GM19239 (cell line): Measurements from ENCODE around the gene RRM1.
"Not testable (repeated sequence)": the region's sequence is repeated elsewhere in the genome, so short reads cannot be mapped to it uniquely, and the experiment has no call there.

Experiments
- DNase-seq: peaks from one replicate; pipeline ENCODE4 v3.0.0; 2011; ENCODE audit warnings: low spot score; ENCODE audit not compliant: insufficient read length
- FAIRE-seq: peaks from 2 replicates; lab custom pipeline; 2011; peaks lifted over from hg19 to GRCh38; lab: Jason Lieb, UNC

The RRM1 gene

GRCh38 chr11:4094348-4095291 lies at the start of gene RRM1:
Gene RRM1, plus strand, starts transcription at chr11:4094799. Its CDS starts 214 bp downstream, at chr11:4095013.
- FAIRE-seq (peak; percentile 94), DNase-seq (peak; percentile 83)

GRCh38 chr11:4044976-4045646 lies 49.5 kb upstream of the RRM1 start:
- DNase-seq (no peak), FAIRE-seq (no peak)

GRCh38 chr11:4048340-4048739 lies 46.3 kb upstream of the RRM1 start:
- DNase-seq (no peak), FAIRE-seq (no peak)

GRCh38 chr11:4049006-4049405 lies 45.6 kb upstream of the RRM1 start:
- DNase-seq (no peak), FAIRE-seq (no peak)

GRCh38 chr11:4050138-4050537 lies 44.5 kb upstream of the RRM1 start:
- DNase-seq (no peak), FAIRE-seq (no peak)

GRCh38 chr11:4053200-4053599 lies 41.4 kb upstream of the RRM1 start:
- not testable (repeated sequence) for FAIRE-seq

GRCh38 chr11:4054643-4055042 lies 40.0 kb upstream of the RRM1 start:
- no peak for DNase-seq
- no peak for FAIRE-seq

More at GRCh38 chr11:4053200-4053599, 41.4 kb upstream of the RRM1 start:
- not testable (repeated sequence) for DNase-seq

- no peak for FAIRE-seq
- no peak for DNase-seq
Observed at GRCh38 chr11:4059424-4059823, 35.2 kb upstream of the RRM1 start.

GRCh38 chr11:4060182-4060923 lies 34.2 kb upstream of the RRM1 start:
- FAIRE-seq (no peak), DNase-seq (no peak)

GRCh38 chr11:4061700-4062099 lies 32.9 kb upstream of the RRM1 start:
- DNase-seq (no peak), FAIRE-seq (no peak)

GRCh38 chr11:4063348-4063747 lies 31.3 kb upstream of the RRM1 start:
- FAIRE-seq, result no peak
- no peak for DNase-seq

GRCh38 chr11:4064278-4064955 lies 30.2 kb upstream of the RRM1 start:
- no peak for FAIRE-seq

GRCh38 chr11:4065086-4065485 lies 29.5 kb upstream of the RRM1 start:
- FAIRE-seq (no peak), DNase-seq (no peak)

More at GRCh38 chr11:4064278-4064955, 30.2 kb upstream of the RRM1 start:
- DNase-seq, result no peak

- DNase-seq (no peak), FAIRE-seq (no peak)
Observed at GRCh38 chr11:4065601-4066377, 28.8 kb upstream of the RRM1 start.

- FAIRE-seq, result no peak
- no peak for DNase-seq
Observed at GRCh38 chr11:4066910-4067309, 27.7 kb upstream of the RRM1 start.

GRCh38 chr11:4068962-4069361 lies 25.6 kb upstream of the RRM1 start:
- DNase-seq, result no peak
- no peak for FAIRE-seq

GRCh38 chr11:4071325-4071724 lies 23.3 kb upstream of the RRM1 start:
- no peak for FAIRE-seq
- DNase-seq, result no peak

GRCh38 chr11:4071914-4072313 lies 22.7 kb upstream of the RRM1 start:
- FAIRE-seq (no peak), DNase-seq (no peak)

- DNase-seq (peak; percentile 47), FAIRE-seq (peak; percentile 97)
Observed at GRCh38 chr11:4072668-4073285, 21.8 kb upstream of the RRM1 start.
